NCI-H1694 treated with DMSO at 0.1 percent for 48 hours (cell line): ENCODE data around the gene BUD13.

ENCODE experiments used
- DNase-seq: peaks from one replicate; lab custom pipeline; 2025; lab: John Stamatoyannopoulos, UW

The BUD13 gene

DNA sequence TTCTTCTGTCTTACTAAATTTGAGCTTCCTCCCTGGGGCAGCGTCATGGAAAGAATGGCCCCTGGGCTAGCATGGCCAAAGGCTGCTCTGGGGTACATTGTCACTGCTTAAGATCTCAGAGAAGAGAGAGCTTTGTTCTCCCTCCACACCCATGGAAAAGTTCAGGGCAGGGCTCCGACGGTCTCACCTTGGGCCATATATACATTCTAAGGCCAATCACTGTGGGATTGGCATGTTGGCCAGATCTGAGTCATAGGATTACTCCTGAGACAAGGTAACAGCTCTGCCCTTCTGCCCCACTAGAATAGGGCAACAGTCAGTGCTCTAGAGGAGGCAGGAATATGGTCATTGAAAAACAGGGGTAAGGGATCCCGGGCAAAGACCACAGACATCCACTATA lies 56.2 kb downstream of the BUD13 start:
- DNase-seq: no peak

DNA sequence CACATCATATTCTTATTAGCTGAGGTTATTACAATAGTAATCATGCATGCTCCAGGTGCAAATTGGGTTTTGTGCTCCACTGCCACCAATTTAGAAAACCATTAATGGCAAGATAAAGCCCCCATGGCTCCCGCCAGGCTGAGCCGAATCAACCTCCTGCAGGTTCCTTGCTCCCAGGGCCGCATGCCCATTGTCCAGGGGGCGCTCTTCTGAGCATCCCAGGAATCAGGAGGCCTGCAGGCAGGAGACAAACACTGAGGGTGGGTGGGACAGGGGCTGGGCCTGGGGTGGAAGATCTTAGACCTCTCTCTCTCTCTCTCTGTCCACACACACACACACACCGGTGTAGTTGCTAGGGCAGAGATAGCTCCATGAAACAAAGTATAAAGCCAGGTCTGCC lies 57.4 kb downstream of the BUD13 start:
- no peak for DNase-seq

DNA sequence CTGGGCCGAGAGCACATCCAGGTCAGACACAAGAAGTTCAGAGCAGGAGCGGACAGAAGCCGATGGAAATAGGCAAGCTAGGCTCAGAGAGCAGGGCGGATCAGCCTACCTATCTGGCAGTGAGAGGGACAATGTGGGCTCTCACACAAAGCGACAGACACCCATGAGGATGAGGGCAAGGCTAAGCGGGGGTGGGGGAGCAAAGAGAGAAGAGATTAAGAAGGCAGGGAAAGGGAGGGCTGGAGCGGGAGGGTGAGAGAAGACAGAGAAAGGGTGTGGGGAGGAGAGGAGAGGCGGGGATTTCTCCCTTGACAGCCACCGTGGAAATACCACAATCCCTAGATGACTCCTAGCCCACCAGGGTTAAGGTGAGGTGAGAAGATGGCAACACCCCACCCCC lies 57.9 kb downstream of the BUD13 start:
- DNase-seq: no peak

DNA sequence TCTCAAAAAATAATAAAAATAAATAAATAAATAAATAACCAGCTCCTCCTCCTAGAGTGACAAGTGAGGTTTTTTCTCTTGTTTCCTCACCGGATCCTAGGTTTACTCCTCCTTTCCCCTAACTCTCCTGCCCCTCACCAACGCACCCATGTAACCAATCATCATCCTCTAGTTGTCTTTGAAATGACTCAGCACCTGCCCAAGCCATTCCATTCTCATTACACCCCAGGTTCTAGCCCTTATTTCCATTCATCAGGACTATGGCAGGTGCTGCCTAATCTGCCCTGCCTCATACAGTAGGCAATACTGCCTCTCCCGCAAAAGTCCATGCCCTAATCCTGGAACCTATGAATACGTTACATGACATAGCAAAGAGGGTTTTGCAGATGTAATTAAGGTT lies 60.4 kb downstream of the BUD13 start:
- no peak for DNase-seq

DNA sequence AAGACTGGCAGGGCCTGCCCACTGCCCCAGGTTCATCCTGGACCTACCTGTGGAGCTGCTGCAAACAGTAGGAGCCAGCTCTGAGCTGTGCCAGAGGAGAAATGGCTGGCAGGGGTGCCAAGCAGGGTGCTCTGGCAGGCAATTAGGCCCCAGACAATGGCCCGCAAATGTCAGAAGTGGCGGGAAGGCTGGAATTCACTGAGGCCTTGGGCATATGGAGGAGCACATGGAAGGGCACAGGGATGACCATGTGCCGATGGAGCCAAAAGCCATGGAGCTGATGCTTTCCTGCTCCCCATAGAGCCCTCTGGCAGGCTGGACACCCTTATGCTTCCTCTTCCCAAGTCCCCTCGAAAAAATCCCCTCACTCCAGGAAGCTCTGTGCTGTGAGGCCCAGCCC lies 62.0 kb downstream of the BUD13 start:
- no peak for DNase-seq

DNA sequence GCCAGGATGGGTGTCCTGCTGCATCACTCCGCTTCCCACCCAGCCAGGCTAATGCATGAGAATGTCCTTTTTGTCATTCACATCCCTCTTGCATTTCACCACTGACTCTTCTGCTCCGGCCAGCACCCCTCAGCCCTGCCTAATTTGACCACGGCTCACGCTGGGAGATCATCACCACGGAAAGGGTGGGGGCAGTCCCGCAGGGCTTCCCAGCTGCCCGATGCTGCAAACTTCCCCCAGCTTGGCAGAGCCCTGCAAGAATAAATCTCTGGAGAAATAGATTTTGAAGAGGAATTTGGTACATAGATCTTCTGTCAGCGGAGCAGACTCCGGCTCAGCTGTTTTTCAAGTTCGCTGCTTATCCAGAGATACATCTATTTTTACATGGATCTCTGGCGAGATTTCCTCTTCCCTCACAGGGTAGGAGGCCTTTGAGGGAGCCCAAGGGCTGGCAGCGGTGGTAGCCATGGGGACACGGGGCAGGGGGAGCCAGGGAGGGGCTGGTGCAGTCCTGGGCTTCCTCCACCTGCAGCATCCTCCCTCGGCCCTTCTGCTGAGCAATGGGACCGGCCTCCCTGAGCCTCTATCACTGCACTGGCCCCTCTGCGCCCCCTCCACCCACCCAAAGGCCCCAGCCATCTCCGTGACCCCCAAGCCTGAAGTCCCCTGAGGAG lies 62.6 kb downstream of the BUD13 start:
- no peak for DNase-seq

DNA sequence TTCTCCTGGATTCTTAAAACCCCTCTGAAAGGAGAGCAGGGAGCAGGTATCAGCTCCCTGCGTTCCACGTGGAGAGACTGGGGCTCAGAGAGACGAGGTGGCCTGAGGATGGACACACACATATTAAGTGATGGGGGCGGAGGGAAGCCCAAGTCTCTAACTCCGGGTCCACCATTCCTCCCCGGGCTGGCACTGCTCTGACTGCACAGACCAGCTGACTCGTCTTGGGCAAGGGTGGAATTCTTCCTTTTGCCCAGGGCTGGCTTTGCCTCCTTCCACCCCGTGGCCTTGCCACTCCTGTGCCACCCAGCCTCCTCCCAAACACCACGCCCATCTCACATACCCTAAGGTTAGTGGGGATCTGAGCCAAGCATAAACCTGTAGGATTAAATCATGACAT lies 65.0 kb downstream of the BUD13 start:
- no peak for DNase-seq

DNA sequence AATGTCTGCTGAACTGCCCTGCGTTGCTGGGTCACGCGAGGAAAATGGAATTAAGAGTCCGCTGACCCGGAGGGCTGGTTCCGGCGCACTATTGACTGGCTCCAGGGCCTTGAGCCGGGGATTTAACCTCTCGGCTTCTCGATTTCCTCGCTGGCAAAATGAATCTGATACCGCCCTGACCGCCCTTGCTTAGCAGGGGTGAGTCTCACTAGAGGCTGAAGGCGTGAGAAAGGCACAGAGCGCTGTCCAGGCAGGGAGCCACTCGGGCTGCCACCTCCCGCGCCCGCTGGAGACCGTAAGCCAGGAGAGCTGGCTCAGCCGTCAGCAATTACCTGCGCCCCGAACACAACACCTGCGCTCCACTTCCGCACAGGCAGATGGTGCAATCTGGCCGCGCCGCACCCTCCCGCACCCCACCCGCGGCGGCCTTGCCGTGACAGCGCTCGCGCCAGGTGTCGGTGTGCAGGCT lies 65.6 kb downstream of the BUD13 start:
- no peak for DNase-seq

DNA sequence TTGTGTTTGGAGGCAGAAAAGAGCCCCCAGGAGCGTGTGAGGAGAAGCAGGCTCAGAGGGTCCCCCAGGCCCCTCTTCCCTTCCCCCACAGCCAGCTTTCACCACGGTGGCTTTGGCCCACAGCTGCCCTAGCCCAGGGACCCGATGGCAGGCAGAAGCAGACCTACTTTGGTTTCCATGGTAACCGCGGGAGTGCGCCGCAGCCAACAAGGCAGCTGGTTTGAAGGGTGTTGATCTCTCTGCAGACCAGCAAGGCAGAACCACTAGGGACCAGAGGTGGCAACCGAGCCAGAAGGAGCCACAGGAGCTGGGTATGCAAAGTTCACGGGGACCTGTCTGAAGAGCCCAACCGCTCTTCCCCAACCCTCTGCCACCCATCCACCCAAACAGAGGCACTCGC lies 69.4 kb downstream of the BUD13 start:
- DNase-seq: no peak

DNA sequence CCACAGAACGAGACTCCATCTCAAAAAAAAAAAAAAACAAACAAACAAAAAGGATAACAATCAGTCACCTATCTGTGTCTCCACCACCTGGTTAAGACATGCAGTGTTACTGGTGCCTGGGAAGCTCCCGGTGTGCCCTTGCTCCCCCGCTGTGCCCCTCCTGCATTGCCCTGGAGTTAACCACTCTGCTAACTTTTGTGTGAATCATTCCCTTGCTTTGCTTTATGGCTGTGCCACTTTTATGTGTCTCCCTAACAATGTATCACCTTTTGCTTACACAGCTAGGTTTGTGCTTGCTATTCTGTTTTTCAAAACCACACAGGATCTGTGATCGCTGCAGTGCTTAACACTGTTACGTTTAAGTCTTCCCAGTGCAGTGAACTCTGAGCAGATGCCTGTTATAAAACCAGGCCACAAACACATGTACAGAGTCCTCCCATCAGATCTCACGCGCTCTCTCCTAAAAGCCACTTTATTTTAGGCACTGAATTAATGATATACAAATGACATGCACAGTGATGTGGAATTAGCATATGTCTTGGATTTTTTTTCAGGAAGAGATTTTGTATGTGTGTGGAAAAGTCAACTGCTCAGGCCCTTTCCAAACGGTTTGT lies 69.9 kb downstream of the BUD13 start:
- no peak for DNase-seq

DNA sequence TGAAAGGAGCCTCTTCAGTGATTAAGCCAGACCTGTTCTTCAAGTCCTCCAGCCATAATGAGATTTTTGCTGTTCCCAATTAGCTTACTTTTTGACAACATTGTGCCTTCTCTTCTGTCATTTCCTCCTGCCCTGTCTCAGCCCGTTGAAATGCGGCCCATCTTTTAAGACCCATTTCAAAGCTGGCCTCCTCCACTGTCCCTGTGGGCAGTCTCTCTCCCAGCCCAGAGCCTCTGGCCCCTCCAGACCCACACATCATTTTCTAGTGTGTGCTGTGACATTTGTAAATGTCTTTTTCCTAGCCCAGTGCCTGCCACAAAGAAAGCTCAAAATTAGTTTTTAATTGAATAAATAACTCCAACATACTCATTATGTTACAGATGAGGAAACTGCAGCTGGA lies 70.9 kb downstream of the BUD13 start:
- no peak for DNase-seq

DNA sequence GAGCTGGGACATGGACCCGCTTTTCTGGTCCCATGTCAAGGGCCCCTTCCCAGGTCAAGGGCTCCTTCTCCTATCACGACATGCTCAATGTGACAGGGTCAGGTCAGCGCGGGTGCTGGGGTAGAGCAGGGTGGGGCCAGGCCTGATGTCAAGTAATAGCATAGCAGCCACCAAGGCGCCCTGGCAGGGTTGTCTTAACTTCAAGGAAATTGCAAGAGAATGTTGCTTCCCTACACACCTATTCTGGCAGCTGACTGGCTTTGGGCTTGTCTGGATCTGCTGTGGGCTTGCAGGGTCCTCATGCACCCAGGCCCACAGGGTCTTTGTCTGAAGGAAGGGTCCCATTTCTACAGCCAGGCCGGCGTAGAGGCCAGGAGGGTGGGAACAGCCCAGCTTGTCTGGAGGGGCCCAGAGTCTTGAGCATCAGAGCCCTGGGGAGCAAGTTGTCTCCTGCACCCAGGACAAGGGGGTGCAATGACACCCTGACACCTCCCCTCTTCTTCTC lies 71.4 kb downstream of the BUD13 start:
- no peak for DNase-seq

DNA sequence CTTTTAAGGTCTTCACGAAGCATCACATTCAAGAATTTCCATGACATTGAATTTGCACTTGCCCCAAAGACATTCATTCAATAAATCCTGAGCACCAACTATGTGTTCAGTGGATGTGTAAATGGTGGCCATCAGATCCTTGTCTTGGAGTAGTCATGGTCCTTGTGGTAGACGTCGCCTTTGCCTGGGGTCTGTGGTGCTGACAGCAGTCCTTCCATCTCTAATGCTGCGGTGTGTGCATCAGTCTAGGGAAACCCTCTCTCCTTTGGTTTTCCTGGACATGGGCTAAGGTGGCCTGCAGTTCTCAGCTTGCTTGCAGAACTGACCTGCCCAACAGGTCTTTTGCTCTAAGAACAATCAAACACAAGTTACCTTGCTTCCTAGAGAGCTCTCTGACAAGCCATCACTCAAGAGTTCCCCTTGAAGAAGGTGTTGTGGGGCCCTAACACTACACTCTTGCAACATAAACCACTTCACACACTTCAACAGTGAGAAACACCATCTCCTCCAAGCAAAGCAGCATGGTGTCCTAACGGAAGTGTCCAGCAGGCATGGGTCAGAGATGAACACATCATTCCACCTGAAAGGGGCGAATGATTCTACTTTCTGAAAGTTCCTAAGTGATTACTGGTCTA lies 72.1 kb downstream of the BUD13 start:
- no peak for DNase-seq
